Kidney (tissue), 14 donors: ENCODE measurements around the gene CKAP4. TPM values are rescaled to one million over a fixed set of nuclear protein-coding genes. Genes with fewer than 3 reads are reported as not detected.

ENCODE experiments used
- DNase-seq, 5 donors: peaks; one replicate each; pipeline ENCODE4 v3.0.0-alpha.2; 2013 to 2020
- FAIRE-seq: peaks from 2 replicates; lab custom pipeline; 2012; peaks lifted over from hg19 to GRCh38; lab: Jason Lieb, UNC
- H3K27ac ChIP-seq, 2 donors: one replicate each; pipeline ENCODE4 v1.7.0; 2013; ENCODE audit warnings: low read depth in 2 of 2, low read length in 2 of 2, inconsistent platforms in 1 of 2
- H3K27me3 ChIP-seq: one replicate; pipeline ENCODE4 v1.7.1; 2013; ENCODE audit warnings: low read length, inconsistent platforms; ENCODE audit not compliant: control insufficient read depth, insufficient read depth
- H3K36me3 ChIP-seq, 3 donors: one replicate each; pipeline versions ENCODE4 v1.7.0 to v1.7.1; 2013; ENCODE audit warnings: low read length in 3 of 3, control low read depth in 1 of 3, inconsistent platforms in 1 of 3; ENCODE audit not compliant: insufficient read depth in 3 of 3, control insufficient read depth in 2 of 3
- H3K4me1 ChIP-seq, 3 donors: one replicate each; pipeline versions ENCODE4 v1.7.0 to v1.7.1; 2013; ENCODE audit warnings: low read length in 3 of 3, inconsistent platforms in 1 of 3, low read depth in 1 of 3; ENCODE audit not compliant: control insufficient read depth in 2 of 3, insufficient read depth in 2 of 3
- H3K4me3 ChIP-seq, 3 donors: one replicate each; pipeline versions ENCODE4 v1.7.0 to v1.8.1; 2013; ENCODE audit warnings: low read length in 3 of 3, control low read depth in 1 of 3, inconsistent platforms in 1 of 3
- H3K9ac ChIP-seq, 3 donors: one replicate each; pipeline versions ENCODE4 v1.7.0 to v1.7.1; 2013; ENCODE audit warnings: low read length in 3 of 3, control low read depth in 1 of 3, inconsistent platforms in 1 of 3
- H3K9me3 ChIP-seq, 3 donors: one replicate each; pipeline versions ENCODE4 v1.7.0 to v1.7.1; 2013; ENCODE audit warnings: low read length in 3 of 3, control low read depth in 1 of 3, inconsistent platforms in 1 of 3; ENCODE audit not compliant: control insufficient read depth in 2 of 3, insufficient read depth in 1 of 3
- CTCF ChIP-seq: IDR thresholded peaks from 3 replicates; pipeline ENCODE4 v1.5.1; 2012; ENCODE audit warnings: mild to moderate bottlenecking, moderate library complexity, borderline replicate concordance; ENCODE audit not compliant: insufficient read depth; ENCODE audit errors: extremely low read depth
- intact Hi-C: fragments of 100-400 bp; cut with DNase I; formaldehyde crosslinking; loops from one replicate; pipeline ENCODE4 v1.11.1; 2022
- polyA plus RNA-seq: library from polyadenylated mRNA; stranded (reverse); fragments of 350-450 nt; fragmentation: Illumina TruSeq; extraction: RNeasy Lipid Tissue Mini Kit (QIAGEN cat#74804); gene quantifications from one replicate; pipeline ENCODE4 v1.2.3, GENCODE V29; 2014; ENCODE audit warnings: low read depth, low replicate concordance; ENCODE audit not compliant: insufficient read depth
- total RNA-seq: library from RNA; stranded (reverse); fragmentation: NEBNext Ultra II Directional; extraction: Animal tissue kit (Norgen Biotek cat#: 25700); gene quantifications from one replicate; pipeline ENCODE4 v1.2.1, GENCODE V29; 2021
- donor health status: control.
- donor health status: control.
- donor health status: control.
- donor health status: control.
- donor health status: control.
- donor health status: DM: yes; HTN: yes; CAD: no.
- donor health status: Normal renal cell carcinoma (clear cell type).

CKAP4 gene
- total and polyA plus RNA-seq, 2 donors from 2014 or later: 29.2 to 43.0 TPM

- no peak for TF ChIP-seq CTCF
- peaks cover 3 to 5% (median 5%) of the 10 kb centered on the region in 3 donors for H3K36me3 ChIP-seq
- no peak overlapping the region for H3K9ac ChIP-seq
- no peaks in the 10 kb centered on the region for H3K9me3 ChIP-seq
- intact Hi-C loops: no loop called here
- H3K4me3 ChIP-seq: no peak overlapping the region
- H3K27ac ChIP-seq: no peak overlapping the region
- no peaks in the 10 kb centered on the region for H3K27me3 ChIP-seq
- no peak for DNase-seq
- no peak for FAIRE-seq
- H3K4me1 ChIP-seq: peaks cover 7 to 13% (median 10%) of the 10 kb centered on the region in 3 donors
These were observed 4.2 kb downstream of the CKAP4 start for GRCh38 chr12:106243620-106244019.

GRCh38 chr12:106240821-106241220 is 7.0 kb downstream of the CKAP4 start:
- no peaks in the 10 kb centered on the region for H3K27me3 ChIP-seq
- no peak overlapping the region for H3K4me3 ChIP-seq
- no peak overlapping the region for H3K27ac ChIP-seq
- TF ChIP-seq CTCF: no peak
- intact Hi-C loops: no loop called here
- H3K9me3 ChIP-seq: no peaks in the 10 kb centered on the region
- H3K4me1 ChIP-seq: peaks cover 4 to 6% (median 5%) of the 10 kb centered on the region in 3 donors
- H3K9ac ChIP-seq: no peak overlapping the region
- H3K36me3 ChIP-seq: peaks cover 3 to 6% (median 5%) of the 10 kb centered on the region in 3 donors
- DNase-seq (no peak), FAIRE-seq (no peak)

GRCh38 chr12:106239951-106240335 is 7.9 kb downstream of the CKAP4 start:
- intact Hi-C loops: loop anchor here (10.0 kb wide), 1 partner anchor 45 kb away; no protein-coding TSS in a partner anchor
- no peak for DNase-seq
- Histone ChIP-seq H3K27me3 (no peaks in the 10 kb centered on the region), H3K9ac (no peak overlapping the region), H3K27ac (no peak overlapping the region), H3K9me3 (no peaks in the 10 kb centered on the region), H3K36me3 (peaks cover 3 to 6% (median 5%) of the 10 kb centered on the region in 3 donors), H3K4me1 (peaks cover 0 to 2% (median under 1%) of the 10 kb centered on the region in 3 donors), H3K4me3 (no peak overlapping the region)
- TF ChIP-seq CTCF: no peak
- FAIRE-seq: no peak
